Measurements from ENCODE around the gene CNTNAP1.

Gene CNTNAP1

GRCh38 chr17:42675348-42675964 is 6.9 kb upstream of the CNTNAP1 start:
- in situ Hi-C loops (cut with HindIII; ENCODE audit: low sequenced_read_pairs), result no loop called here
- TF ChIP-seq CTCF (IDR thresholded peaks at IDR 0.05; ENCODE audit: low read depth, low read length), result no peak
- no peak for DNase-seq (ENCODE audit: low read depth, low spot score)
- H3K4me3 ChIP-seq (ENCODE audit: low read depth, low read length), result peak overlapping the region; percentile 81

GRCh38 chr17:42675965-42676423 is 6.3 kb upstream of the CNTNAP1 start:
- in situ Hi-C loops (cut with HindIII; ENCODE audit: low sequenced_read_pairs), result no loop called here
- H3K4me3 ChIP-seq (ENCODE audit: low read depth, low read length), result peak overlapping the region; percentile 81
- peak; percentile 47 for DNase-seq (ENCODE audit: low read depth, low spot score)
- no peak for TF ChIP-seq CTCF (IDR thresholded peaks at IDR 0.05; ENCODE audit: low read depth, low read length)

- peak within 1 kb of the TSS; percentile 81 for H3K4me3 ChIP-seq (ENCODE audit: low read depth, low read length)
- in situ Hi-C loops (cut with HindIII; ENCODE audit: low sequenced_read_pairs), result no loop called here
- DNase-seq (ENCODE audit: low read depth, low spot score), result no peak
- no peak for TF ChIP-seq CTCF (IDR thresholded peaks at IDR 0.05; ENCODE audit: low read depth, low read length)
Observed at GRCh38 chr17:42676424-42677011, 5.8 kb upstream of the CNTNAP1 start, which contains the start of gene PLEKHH3. PLEKHH3 (minus strand) TSS chr17:42676994; CDS start chr17:42676563, 431 bp downstream.

- no peak for TF ChIP-seq CTCF (IDR thresholded peaks at IDR 0.05; ENCODE audit: low read depth, low read length)
- in situ Hi-C loops (cut with HindIII; ENCODE audit: low sequenced_read_pairs), result no loop called here
- DNase-seq (ENCODE audit: low read depth, low spot score), result peak; percentile 100
- peak overlapping the region; percentile 81 for H3K4me3 ChIP-seq (ENCODE audit: low read depth, low read length)
Observed at GRCh38 chr17:42677012-42677857, 5.1 kb upstream of the CNTNAP1 start.

- no peak for TF ChIP-seq CTCF (IDR thresholded peaks at IDR 0.05; ENCODE audit: low read depth, low read length)
- in situ Hi-C loops (cut with HindIII; ENCODE audit: low sequenced_read_pairs), result no loop called here
- peak; percentile 87 for DNase-seq (ENCODE audit: low read depth, low spot score)
- H3K4me3 ChIP-seq (ENCODE audit: low read depth, low read length), result peak overlapping the region; percentile 58
Observed at GRCh38 chr17:42677921-42678781, 4.2 kb upstream of the CNTNAP1 start.
